H9 (cell line): Measurements from ENCODE around the gene SMYD2. TPM values are rescaled to one million over a fixed set of nuclear protein-coding genes. Genes with fewer than 3 reads are reported as not detected.

Experiments used
- DNase-seq: peaks from one replicate; pipeline ENCODE4 v3.0.0-alpha.2; 2017
- H2AFZ ChIP-seq: one replicate; pipeline ENCODE4 v1.6.1; 2013; ENCODE audit warnings: mild to moderate bottlenecking, low read length, control low read depth, moderate library complexity
- H2AK5ac ChIP-seq: 2 replicates; pipeline ENCODE4 v1.6.1; 2013; ENCODE audit warnings: low read length, control low read depth, mixed read lengths; ENCODE audit not compliant: insufficient read length
- H2BK120ac ChIP-seq: one replicate; pipeline ENCODE4 v1.6.1; 2013; ENCODE audit warnings: low read depth, mild to moderate bottlenecking, low read length, control low read depth, inconsistent platforms; ENCODE audit not compliant: poor library complexity, severe bottlenecking
- H2BK12ac ChIP-seq: 2 replicates; pipeline ENCODE4 v1.6.1; 2013; ENCODE audit warnings: low read length, control low read depth, mixed read lengths, low read depth; ENCODE audit not compliant: insufficient read length
- H2BK15ac ChIP-seq: 2 replicates; pipeline ENCODE4 v1.6.1; 2013; ENCODE audit warnings: low read depth, low read length, control low read depth
- H2BK20ac ChIP-seq: one replicate; pipeline ENCODE4 v1.6.1; 2013; ENCODE audit warnings: low read depth, mild to moderate bottlenecking, low read length, control low read depth, inconsistent platforms; ENCODE audit not compliant: poor library complexity, severe bottlenecking
- H2BK5ac ChIP-seq: 2 replicates; pipeline ENCODE4 v1.6.1; 2013; ENCODE audit warnings: low read length, control low read depth, mixed read lengths; ENCODE audit not compliant: insufficient read length
- H3K14ac ChIP-seq: 2 replicates; pipeline ENCODE4 v1.6.1; 2013; ENCODE audit warnings: low read length, control low read depth; ENCODE audit not compliant: insufficient read depth
- H3K18ac ChIP-seq: 2 replicates; pipeline ENCODE4 v1.6.1; 2013; ENCODE audit warnings: low read depth, mild to moderate bottlenecking, mixed read lengths, low read length, control low read depth; ENCODE audit not compliant: insufficient read length
- H3K23ac ChIP-seq: 2 replicates; pipeline ENCODE4 v1.6.1; 2013; ENCODE audit warnings: low read length, control low read depth, mixed read lengths, low read depth; ENCODE audit not compliant: insufficient read length
- H3K23me2 ChIP-seq: 2 replicates; pipeline ENCODE4 v1.6.1; 2013; ENCODE audit warnings: low read depth, mild to moderate bottlenecking, mixed read lengths, low read length, control low read depth; ENCODE audit not compliant: insufficient read length, poor library complexity, severe bottlenecking
- H3K27ac ChIP-seq: 2 replicates; pipeline ENCODE4 v1.5.1; 2013; ENCODE audit warnings: low read length, control low read depth, mixed read lengths, low read depth; ENCODE audit not compliant: insufficient read length
- H3K27me3 ChIP-seq: 2 replicates; pipeline ENCODE4 v1.6.1; 2013; ENCODE audit warnings: low read length, control low read depth, inconsistent platforms; ENCODE audit not compliant: insufficient read depth
- H3K4ac ChIP-seq: 2 replicates; pipeline ENCODE4 v1.6.1; 2013; ENCODE audit warnings: low read depth, mild to moderate bottlenecking, control low read depth, inconsistent platforms, low read length, moderate library complexity
- H3K4me1 ChIP-seq: 2 replicates; pipeline ENCODE4 v1.6.1; 2013; ENCODE audit warnings: low read length, control low read depth, inconsistent platforms; ENCODE audit not compliant: insufficient read depth
- H3K4me2 ChIP-seq: 2 replicates; pipeline ENCODE4 v1.6.1; 2013; ENCODE audit warnings: low read length, control low read depth, mixed read lengths; ENCODE audit not compliant: insufficient read length, insufficient read depth
- H3K56ac ChIP-seq: 2 replicates; pipeline ENCODE4 v1.6.1; 2013; ENCODE audit warnings: low read depth, mild to moderate bottlenecking, mixed read lengths, low read length, control low read depth; ENCODE audit not compliant: insufficient read length
- H3K79me1 ChIP-seq: 2 replicates; pipeline ENCODE4 v1.6.1; 2013; ENCODE audit warnings: low read depth, mild to moderate bottlenecking, moderate library complexity, low read length, control low read depth, inconsistent platforms; ENCODE audit not compliant: insufficient read depth, poor library complexity, severe bottlenecking
- H3K79me2 ChIP-seq: 2 replicates; pipeline ENCODE4 v1.6.1; 2013; ENCODE audit warnings: low read length, control low read depth, inconsistent platforms; ENCODE audit not compliant: insufficient read depth
- H3K9ac ChIP-seq: 2 replicates; pipeline ENCODE4 v1.6.1; 2013; ENCODE audit warnings: low read length, control low read depth, mixed read lengths; ENCODE audit not compliant: insufficient read length; ENCODE audit errors: extremely low read depth
- H3K9me3 ChIP-seq: one replicate; pipeline ENCODE4 v1.6.1; 2013; ENCODE audit warnings: low read depth, low read length, inconsistent platforms; ENCODE audit not compliant: control insufficient read depth
- H3T11ph ChIP-seq: one replicate; pipeline ENCODE4 v1.6.1; 2013; ENCODE audit warnings: mild to moderate bottlenecking, low read length, control low read depth, inconsistent platforms
- H4K20me1 ChIP-seq: one replicate; pipeline ENCODE4 v1.6.1; 2013; ENCODE audit not compliant: control insufficient read depth, insufficient read length, insufficient read depth
- H4K5ac ChIP-seq: 2 replicates; pipeline ENCODE4 v1.6.1; 2013; ENCODE audit warnings: low read depth, mild to moderate bottlenecking, mixed read lengths, low read length, control low read depth; ENCODE audit not compliant: insufficient read length
- H4K8ac ChIP-seq: replicated peaks from 2 replicates; pipeline ENCODE4 v1.6.1; 2013; ENCODE audit warnings: low read length, control low read depth, mixed read lengths, low read depth; ENCODE audit not compliant: insufficient read length
- H4K91ac ChIP-seq: 2 replicates; pipeline ENCODE4 v1.6.1; 2013; ENCODE audit warnings: low read depth, mild to moderate bottlenecking, moderate library complexity, mixed read lengths, low read length, control low read depth; ENCODE audit not compliant: insufficient read length
- H3K27ac Mint-ChIP-seq, 3 experiments: 2 replicates in 2 of 3; 3 replicates in 1 of 3; pipeline ENCODE4 v1.8.0; 2020 to 2021; ENCODE audit warnings: mixed read lengths in 3 of 3, mild to moderate bottlenecking in 1 of 3, moderate library complexity in 1 of 3
- H3K27me3 Mint-ChIP-seq: 2 replicates; pipeline ENCODE4 v1.8.0; 2021; ENCODE audit warnings: low read depth, mild to moderate bottlenecking, moderate library complexity, mixed read lengths
- H3K36me3 Mint-ChIP-seq, 3 experiments: 2 replicates in 2 of 3; 3 replicates in 1 of 3; pipeline ENCODE4 v1.8.0; 2020 to 2021; ENCODE audit warnings: low read depth in 3 of 3, mixed read lengths in 3 of 3; ENCODE audit not compliant: insufficient read depth in 1 of 3
- H3K4me1 Mint-ChIP-seq, 2 experiments: 2 replicates each; pipeline ENCODE4 v1.8.0; 2020; ENCODE audit warnings: mixed read lengths in 2 of 2
- H3K4me3 Mint-ChIP-seq, 2 experiments: 2 replicates in 1 of 2; 3 replicates in 1 of 2; pipeline ENCODE4 v1.8.0; 2020 to 2021; ENCODE audit warnings: mild to moderate bottlenecking in 2 of 2, mixed read lengths in 2 of 2, moderate library complexity in 1 of 2
- H3K9me3 Mint-ChIP-seq, 2 experiments: 2 replicates in 1 of 2; 3 replicates in 1 of 2; pipeline ENCODE4 v1.8.0; 2020; ENCODE audit warnings: mild to moderate bottlenecking in 2 of 2, mixed read lengths in 2 of 2, moderate library complexity in 1 of 2
- WGBS: extraction: QIAGEN DNeasy Blood & Tissue Kit; methylation state at CpG from one replicate; pipeline ENCODE4 v1.1.7; 2013; ENCODE audit warnings: missing lambda C conversion rate, low lambda C conversion rate, mixed read lengths; ENCODE audit not compliant: insufficient read length; ENCODE audit errors: extremely low coverage; 5-methylcytosine and 5-hydroxymethylcytosine counted together
- total RNA-seq: library from RNA; stranded (reverse); gene quantifications from 2 replicates; pipeline ENCODE4 v1.2.1, GENCODE V29; 2021
- TF ChIP-seq, protein P1 (sequence below): fragments of 200-600 bp; sonication (generic); conservative IDR thresholded peaks from 3 replicates; pipeline ENCODE4 v1.8.0; 2021; ENCODE audit warnings: antibody characterized with exemption, mild to moderate bottlenecking

Gene SMYD2
- total RNA-seq, 1 experiment from 2014 or later, result 10.9 TPM

- Histone ChIP-seq H4K20me1 (no peaks in the 10 kb centered on the region), H3K4me2 (no peak overlapping the region), H4K8ac (no peak overlapping the region)
Observed at GRCh38 chr1:214303141-214303930, 22.4 kb downstream of the SMYD2 start.

More at GRCh38 chr1:214303141-214303930, 22.4 kb downstream of the SMYD2 start:
- no peak overlapping the region for H2BK20ac ChIP-seq
- H3K79me2 ChIP-seq, result no peaks in the 10 kb centered on the region
- no peak overlapping the region for H3K4me3 Mint-ChIP-seq
- H3K4ac ChIP-seq, result no peak overlapping the region
- no peak overlapping the region for H2BK12ac ChIP-seq
- H3K27me3 ChIP-seq, result no peaks in the 10 kb centered on the region
- H3K27me3 Mint-ChIP-seq, result peaks cover 12% of the 10 kb centered on the region
- peaks cover 7 to 8% of the 10 kb centered on the region in 2 experiments for H3K4me1 Mint-ChIP-seq
- no peak overlapping the region for H3K23ac ChIP-seq
- no peak overlapping the region for H3T11ph ChIP-seq
- H3K14ac ChIP-seq, result no peak overlapping the region
- TF ChIP-seq, protein P1, sequence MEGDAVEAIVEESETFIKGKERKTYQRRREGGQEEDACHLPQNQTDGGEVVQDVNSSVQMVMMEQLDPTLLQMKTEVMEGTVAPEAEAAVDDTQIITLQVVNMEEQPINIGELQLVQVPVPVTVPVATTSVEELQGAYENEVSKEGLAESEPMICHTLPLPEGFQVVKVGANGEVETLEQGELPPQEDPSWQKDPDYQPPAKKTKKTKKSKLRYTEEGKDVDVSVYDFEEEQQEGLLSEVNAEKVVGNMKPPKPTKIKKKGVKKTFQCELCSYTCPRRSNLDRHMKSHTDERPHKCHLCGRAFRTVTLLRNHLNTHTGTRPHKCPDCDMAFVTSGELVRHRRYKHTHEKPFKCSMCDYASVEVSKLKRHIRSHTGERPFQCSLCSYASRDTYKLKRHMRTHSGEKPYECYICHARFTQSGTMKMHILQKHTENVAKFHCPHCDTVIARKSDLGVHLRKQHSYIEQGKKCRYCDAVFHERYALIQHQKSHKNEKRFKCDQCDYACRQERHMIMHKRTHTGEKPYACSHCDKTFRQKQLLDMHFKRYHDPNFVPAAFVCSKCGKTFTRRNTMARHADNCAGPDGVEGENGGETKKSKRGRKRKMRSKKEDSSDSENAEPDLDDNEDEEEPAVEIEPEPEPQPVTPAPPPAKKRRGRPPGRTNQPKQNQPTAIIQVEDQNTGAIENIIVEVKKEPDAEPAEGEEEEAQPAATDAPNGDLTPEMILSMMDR, result no peak
- no CpG with 5 or more reads among the region's 25 CpGs for WGBS
- no peaks in the 10 kb centered on the region for H3K79me1 ChIP-seq
- H4K91ac ChIP-seq, result no peak overlapping the region
- no peak overlapping the region for H3K27ac ChIP-seq
- DNase-seq, result no peak
- no peaks in the 10 kb centered on the region for H3K9me3 ChIP-seq
- H3K27ac Mint-ChIP-seq, result no peak overlapping the region
- H2BK5ac ChIP-seq, result no peak overlapping the region
- peaks cover 2% of the 10 kb centered on the region; the same call in 1 of the 2 replicates for H3K4me1 ChIP-seq
- no peak overlapping the region for H2BK15ac ChIP-seq
- H3K9ac ChIP-seq, result no peak overlapping the region
- no peak overlapping the region for H4K5ac ChIP-seq
- no peaks in the 10 kb centered on the region for H3K23me2 ChIP-seq
- no peak overlapping the region for H3K18ac ChIP-seq
- H2BK120ac ChIP-seq, result no peak overlapping the region
- no peaks in the 10 kb centered on the region for H3K36me3 Mint-ChIP-seq
- no peak overlapping the region for H3K56ac ChIP-seq
- H2AK5ac ChIP-seq, result no peak overlapping the region
- no peak overlapping the region for H2AFZ ChIP-seq
- no peaks in the 10 kb centered on the region for H3K9me3 Mint-ChIP-seq
